Muscle of leg (tissue), 11 donors: ENCODE data around the gene TMPRSS6. TPM values are rescaled to one million over a fixed set of nuclear protein-coding genes. Genes with fewer than 3 reads are reported as not detected.

Source experiments
- DNase-seq: peaks from one replicate; pipeline ENCODE4 v3.0.0; 2013
- H3K27ac ChIP-seq: one replicate; pipeline ENCODE4 v1.5.1; 2013; ENCODE audit warnings: mild to moderate bottlenecking, low read length, control low read depth
- H3K27me3 ChIP-seq: one replicate; pipeline ENCODE4 v1.6.1; 2013; ENCODE audit warnings: low read length; ENCODE audit not compliant: control insufficient read depth, insufficient read depth
- H3K36me3 ChIP-seq: one replicate; pipeline ENCODE4 v1.6.1; 2013; ENCODE audit warnings: low read length; ENCODE audit not compliant: control insufficient read depth, insufficient read depth
- H3K4me1 ChIP-seq: one replicate; pipeline ENCODE4 v1.6.1; 2013; ENCODE audit warnings: low read length; ENCODE audit not compliant: control insufficient read depth, insufficient read depth
- H3K4me3 ChIP-seq: one replicate; pipeline ENCODE4 v1.5.1; 2013; ENCODE audit warnings: low read length, control low read depth
- H3K9me3 ChIP-seq: replicated peaks from 2 replicates; pipeline ENCODE4 v1.6.1; 2013; ENCODE audit warnings: low read depth, low read length; ENCODE audit not compliant: control insufficient read depth
- WGBS: methylation state at CpG from one replicate; pipeline ENCODE4 v1.1.5; 2013; ENCODE audit warnings: missing lambda C conversion rate; ENCODE audit not compliant: insufficient coverage; 5-methylcytosine and 5-hydroxymethylcytosine counted together
- polyA plus RNA-seq, 8 donors: library from polyadenylated mRNA; unstranded; fragments of 120-200 nt; gene quantifications; one replicate each; pipeline versions ENCODE4 v1.2.1 to v1.2.3, GENCODE V29; 2013; ENCODE audit warnings: inconsistent platforms in 1 of 8, low replicate concordance in 1 of 8; ENCODE audit not compliant: insufficient read length in 8 of 8, insufficient read depth in 1 of 8
- total RNA-seq: library from RNA; stranded (reverse); fragments of 120-200 nt; gene quantifications from one replicate; pipeline ENCODE4 v1.2.4, GENCODE V29; 2013

TMPRSS6 gene
- total and polyA plus RNA-seq, 9 donors, result 0.04 to 0.18 (median 0.11) TPM; not detected in 1

- Histone ChIP-seq H3K36me3 (peaks cover 33% of the 10 kb centered on the region), H3K27me3 (peaks cover 3% of the 10 kb centered on the region), H3K4me1 (no peaks in the 10 kb centered on the region), H3K27ac (no peak overlapping the region), H3K4me3 (no peak overlapping the region), H3K9me3 (no peaks in the 10 kb centered on the region)
- 38% methylated on average over 1 of the region's 2 CpGs for whole genome bisulfite sequencing
- DNase-seq, result no peak
Observed at GRCh38 chr22:37032134-37032534, 77.4 kb downstream of the TMPRSS6 start.

GRCh38 chr22:37030560-37031281 is 78.8 kb downstream of the TMPRSS6 start:
- no peaks in the 10 kb centered on the region for H3K27me3 ChIP-seq
- WGBS, result 65% methylated on average over 10 of the region's 14 CpGs
- no peaks in the 10 kb centered on the region for H3K4me1 ChIP-seq
- H3K27ac ChIP-seq, result no peak overlapping the region
- H3K4me3 ChIP-seq, result no peak overlapping the region
- H3K36me3 ChIP-seq, result peaks cover 46% of the 10 kb centered on the region
- DNase-seq, result no peak
- H3K9me3 ChIP-seq, result no peaks in the 10 kb centered on the region

DNA sequence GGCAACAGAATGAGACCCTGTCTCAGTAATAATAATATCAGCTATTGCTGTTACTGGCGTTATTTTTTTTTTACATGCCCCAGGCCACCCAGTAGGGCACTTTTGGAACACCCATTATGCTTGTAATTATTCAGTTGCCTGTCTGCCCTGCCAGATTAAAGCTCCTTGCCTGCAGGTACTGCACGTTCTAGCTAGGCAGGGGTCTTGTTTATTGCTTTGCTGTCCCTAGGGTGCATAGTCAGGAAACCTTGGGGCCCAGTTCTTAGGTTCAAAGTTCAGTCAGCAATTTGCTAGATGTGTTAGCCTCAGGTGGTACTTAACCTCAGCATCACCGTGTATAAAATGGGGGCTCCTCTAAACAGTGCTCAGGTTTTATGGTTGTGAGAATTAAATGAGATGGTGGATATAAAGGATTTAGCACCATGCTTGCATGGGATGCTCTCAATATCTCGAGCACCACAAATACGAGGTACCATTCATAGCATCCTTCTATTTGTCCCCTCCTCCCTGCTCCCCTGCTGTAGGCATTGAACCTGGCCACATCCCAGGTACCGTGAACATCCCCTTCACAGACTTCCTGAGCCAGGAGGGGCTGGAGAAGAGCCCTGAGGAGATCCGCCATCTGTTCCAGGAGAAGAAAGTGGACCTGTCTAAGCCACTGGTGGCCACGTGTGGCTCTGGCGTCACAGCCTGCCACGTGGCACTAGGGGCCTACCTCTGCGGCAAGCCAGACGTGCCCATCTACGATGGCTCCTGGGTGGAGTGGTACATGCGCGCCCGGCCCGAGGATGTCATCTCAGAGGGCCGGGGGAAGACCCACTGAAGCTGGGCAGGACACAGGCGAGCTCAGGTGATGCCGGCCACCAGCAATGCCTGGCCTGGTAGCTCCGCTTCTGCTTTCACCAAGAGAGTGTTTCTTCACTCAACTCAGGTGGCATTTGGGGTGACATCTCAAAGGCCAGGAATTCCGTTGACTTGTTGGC is 80.5 kb downstream of the TMPRSS6 start:
- Histone ChIP-seq H3K27me3 (no peaks in the 10 kb centered on the region), H3K9me3 (no peaks in the 10 kb centered on the region), H3K36me3 (peaks cover 62% of the 10 kb centered on the region), H3K4me3 (no peak overlapping the region), H3K27ac (no peak overlapping the region), H3K4me1 (peaks cover 2% of the 10 kb centered on the region)
- WGBS, result 90% methylated on average over 18 of the region's 22 CpGs
- DNase-seq, result no peak

GRCh38 chr22:37027556-37027955 is 82.0 kb downstream of the TMPRSS6 start:
- no peaks in the 10 kb centered on the region for H3K27me3 ChIP-seq
- H3K4me1 ChIP-seq, result peaks cover 2% of the 10 kb centered on the region
- no peak overlapping the region for H3K27ac ChIP-seq
- H3K36me3 ChIP-seq, result peaks cover 71% of the 10 kb centered on the region
- DNase-seq, result no peak
- WGBS, result 81% methylated on average over 5 of the region's 7 CpGs
- H3K9me3 ChIP-seq, result no peaks in the 10 kb centered on the region
- H3K4me3 ChIP-seq, result no peak overlapping the region

DNA sequence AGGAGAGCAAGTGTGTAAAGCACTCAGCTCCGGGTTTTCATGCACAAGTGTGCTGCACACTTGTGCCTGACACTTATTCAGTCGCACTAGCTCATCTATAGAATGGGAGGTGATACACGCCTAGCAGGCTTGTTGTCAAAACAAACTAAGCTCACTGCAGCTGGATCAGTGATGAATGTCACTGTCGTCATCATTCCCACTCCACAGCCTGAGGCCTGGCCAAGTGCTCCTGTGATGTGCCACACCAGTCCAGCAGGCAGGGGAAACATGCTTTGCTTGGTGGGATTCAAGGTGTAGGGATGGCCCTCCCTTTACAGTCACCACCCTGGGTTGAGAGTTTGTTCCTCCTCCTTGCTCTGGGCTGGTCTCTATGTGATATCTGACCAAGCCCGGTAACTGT is 83.2 kb downstream of the TMPRSS6 start:
- no peak overlapping the region for H3K27ac ChIP-seq
- DNase-seq, result no peak
- H3K4me3 ChIP-seq, result no peak overlapping the region
- H3K9me3 ChIP-seq, result no peaks in the 10 kb centered on the region
- peaks cover 7% of the 10 kb centered on the region for H3K4me1 ChIP-seq
- H3K36me3 ChIP-seq, result peaks cover 75% of the 10 kb centered on the region
- no peaks in the 10 kb centered on the region for H3K27me3 ChIP-seq
- WGBS, result 86% methylated on average over 3 of the region's 5 CpGs

- Histone ChIP-seq H3K27me3 (no peaks in the 10 kb centered on the region), H3K27ac (no peak overlapping the region), H3K9me3 (no peaks in the 10 kb centered on the region), H3K4me3 (no peak overlapping the region), H3K4me1 (peaks cover 13% of the 10 kb centered on the region), H3K36me3 (peaks cover 68% of the 10 kb centered on the region)
- DNase-seq, result no peak
- WGBS, result 75% methylated on average over 9 of the region's 10 CpGs
Observed at GRCh38 chr22:37025500-37026070, 83.9 kb downstream of the TMPRSS6 start.

GRCh38 chr22:37024339-37025157 is 85.0 kb downstream of the TMPRSS6 start:
- H3K4me1 ChIP-seq, result peaks cover 18% of the 10 kb centered on the region
- 89% methylated on average over 65 of the region's 71 CpGs for WGBS
- DNase-seq, result no peak
- no peaks in the 10 kb centered on the region for H3K27me3 ChIP-seq
- no peak overlapping the region for H3K4me3 ChIP-seq
- peaks cover 59% of the 10 kb centered on the region for H3K36me3 ChIP-seq
- H3K9me3 ChIP-seq, result no peaks in the 10 kb centered on the region
- H3K27ac ChIP-seq, result no peak overlapping the region

GRCh38 chr22:37023743-37024338 is 85.7 kb downstream of the TMPRSS6 start:
- 85% methylated on average over 29 of the region's 34 CpGs for WGBS
- DNase-seq, result no peak
- Histone ChIP-seq H3K9me3 (no peaks in the 10 kb centered on the region), H3K4me1 (peaks cover 18% of the 10 kb centered on the region), H3K4me3 (no peak overlapping the region), H3K27ac (no peak overlapping the region), H3K36me3 (peaks cover 53% of the 10 kb centered on the region), H3K27me3 (no peaks in the 10 kb centered on the region)

DNA sequence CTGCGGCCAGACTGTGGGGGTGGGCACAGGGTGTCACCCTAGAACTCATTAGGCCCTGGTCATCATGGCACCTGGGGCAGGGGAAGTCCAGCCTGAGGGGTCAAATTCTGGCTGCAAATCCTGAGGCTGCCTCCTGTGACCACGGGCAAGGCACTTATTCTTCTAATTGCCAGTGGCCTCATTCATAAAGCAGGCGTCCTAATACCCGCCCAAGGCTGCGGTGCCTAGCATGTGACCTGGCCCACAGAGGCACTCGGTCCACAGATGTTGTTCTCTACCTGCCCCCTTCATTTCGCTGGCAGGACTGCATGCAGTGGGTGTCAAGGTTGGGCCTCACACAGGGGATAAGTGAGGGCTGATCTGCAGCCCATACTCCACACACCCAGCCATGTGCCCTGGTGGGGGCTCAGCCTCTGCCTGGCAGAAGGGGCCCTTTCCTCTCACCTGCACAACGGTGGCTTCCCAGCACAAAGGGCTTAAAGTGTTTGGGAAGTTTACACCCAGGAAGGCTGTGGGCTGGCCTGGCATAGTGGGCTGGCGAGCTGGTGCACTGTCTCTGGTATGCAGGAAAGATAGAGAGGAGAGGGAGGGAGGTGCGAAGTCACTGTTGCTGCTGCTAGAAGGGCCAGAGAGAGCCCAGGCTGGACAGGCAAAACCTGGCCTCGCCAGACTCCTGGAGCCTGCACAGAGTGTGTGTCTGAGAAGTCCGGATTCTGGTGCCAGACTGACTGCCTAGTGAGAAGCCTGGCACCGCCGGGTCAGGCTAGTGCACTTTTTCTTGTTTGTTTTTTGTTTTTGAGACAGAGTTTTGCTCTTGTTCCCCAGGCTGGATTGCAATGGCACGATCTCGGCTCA is 86.8 kb downstream of the TMPRSS6 start:
- peaks cover 52% of the 10 kb centered on the region for H3K36me3 ChIP-seq
- no peak overlapping the region for H3K27ac ChIP-seq
- H3K4me3 ChIP-seq, result no peak overlapping the region
- H3K4me1 ChIP-seq, result peaks cover 28% of the 10 kb centered on the region
- no peaks in the 10 kb centered on the region for H3K9me3 ChIP-seq
- DNase-seq, result no peak
- no peaks in the 10 kb centered on the region for H3K27me3 ChIP-seq
- 88% methylated on average over 7 of the region's 16 CpGs for WGBS
